ENCODE results near the gene RXRA. TPM values are rescaled to one million over a fixed set of nuclear protein-coding genes. Genes with fewer than 3 reads are reported as not detected.

RXRA gene

DNA sequence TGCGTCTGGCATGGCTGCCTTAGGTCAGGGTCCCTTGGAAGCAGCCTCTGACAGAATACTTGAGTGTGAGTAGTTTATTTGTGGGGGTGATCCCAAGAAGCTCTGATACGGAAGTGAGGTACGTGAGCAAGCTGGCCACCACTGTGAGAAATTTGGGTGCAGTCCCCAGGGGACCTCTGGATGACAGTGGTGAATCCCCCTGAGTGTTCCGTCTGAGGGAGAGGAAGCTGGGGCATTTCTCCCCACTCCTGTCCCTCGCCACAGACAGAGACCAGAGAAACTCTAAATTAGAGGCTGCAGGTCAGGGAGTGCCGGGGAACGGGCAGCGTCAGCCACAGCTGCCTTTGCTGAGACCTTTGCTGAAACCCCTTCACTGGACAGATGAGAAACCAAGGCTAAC is 159.4 kb downstream of the RXRA start:
- Histone ChIP-seq H2BK12ac (ENCODE audit: low read length in 2 of 2) (peak overlapping the region in 1 of 2 experiments; percentile 87), H3K27me3 (ENCODE audit: control insufficient read depth in 1 of 2, insufficient read depth in 1 of 2, low read length in 2 of 2) (peaks cover 2 to 4% of the 10 kb centered on the region in 2 experiments), H4K8ac (ENCODE audit: low read length) (no peak overlapping the region), H2BK5ac (ENCODE audit: low read depth, low read length, poor library complexity, severe bottlenecking) (no peak overlapping the region), H3K4me3 (ENCODE audit: insufficient read depth in 1 of 2, low read depth in 1 of 2, low read length in 2 of 2) (no peak overlapping the region), H3K18ac (ENCODE audit: low read depth in 1 of 2, low read length in 2 of 2) (peak overlapping the region in 1 of 2 experiments; percentile 14), H3K23ac (ENCODE audit: low read length in 2 of 2) (no peak overlapping the region), H3K4me1 (ENCODE audit: control insufficient read depth, insufficient read depth, low read depth, low read length) (peaks cover 10% of the 10 kb centered on the region), H2AFZ (ENCODE audit: low read depth, low read length) (no peak overlapping the region), H3K79me1 (replicated peaks; ENCODE audit: low read length, poor library complexity, severe bottlenecking) (no peaks in the 10 kb centered on the region), H2AK5ac (ENCODE audit: low read length, severe bottlenecking) (no peak overlapping the region), H3K36me3 (ENCODE audit: control insufficient read depth in 1 of 2, insufficient read depth in 2 of 2, low read depth in 1 of 2, low read length in 2 of 2) (no peaks in the 10 kb centered on the region), H3K9ac (ENCODE audit: low read length) (no peak overlapping the region), H3K4ac (ENCODE audit: low read depth in 1 of 2, low read length in 2 of 2) (no peak overlapping the region), H2BK15ac (ENCODE audit: low read depth, poor library complexity, severe bottlenecking) (no peak overlapping the region), H4K91ac (ENCODE audit: low read length) (no peak overlapping the region), H3K9me3 (ENCODE audit: control insufficient read depth, low read length) (no peaks in the 10 kb centered on the region), H3K27ac (ENCODE audit: low read length, poor library complexity, severe bottlenecking) (no peak overlapping the region), H3K14ac (ENCODE audit: low read length in 2 of 2) (peak overlapping the region in 1 of 2 experiments; percentile 27), H3K4me2 (ENCODE audit: low read length, poor library complexity, severe bottlenecking) (no peak overlapping the region), H2BK120ac (ENCODE audit: low read depth, low read length) (no peak overlapping the region)
- 97% methylated on average over 8 of the region's 8 CpGs for WGBS
- no peak for DNase-seq

DNA sequence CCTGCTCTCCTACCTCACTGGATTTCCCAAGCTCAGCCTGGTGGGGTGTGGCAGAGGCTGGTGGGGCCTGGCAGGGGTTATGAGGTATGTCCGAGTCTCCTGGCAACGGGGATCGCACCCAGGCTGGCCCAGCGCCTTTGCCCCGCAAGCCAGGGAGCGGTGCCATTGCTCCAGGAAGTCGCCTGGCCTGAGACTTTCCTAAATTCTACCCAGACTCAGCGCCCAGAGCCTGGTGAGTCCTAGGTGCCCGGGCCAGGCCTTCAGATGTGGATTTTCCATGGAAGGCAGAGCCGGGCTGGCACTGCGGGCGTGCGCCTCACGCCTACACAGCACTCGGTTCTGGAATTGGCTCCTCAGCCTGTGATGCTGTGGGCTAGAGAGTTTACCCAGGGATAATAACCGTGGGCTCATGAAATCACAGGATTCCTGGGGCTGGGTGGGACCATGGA is 159.9 kb downstream of the RXRA start:
- H2BK120ac ChIP-seq (ENCODE audit: low read depth, low read length): no peak overlapping the region
- no peaks in the 10 kb centered on the region for H3K36me3 ChIP-seq (ENCODE audit: control insufficient read depth in 1 of 2, insufficient read depth in 2 of 2, low read depth in 1 of 2, low read length in 2 of 2)
- peak overlapping the region in 1 of 2 experiments; percentile 45 for H2BK12ac ChIP-seq (ENCODE audit: low read length in 2 of 2)
- no peaks in the 10 kb centered on the region for H3K79me1 ChIP-seq (replicated peaks; ENCODE audit: low read length, poor library complexity, severe bottlenecking)
- H3K9me3 ChIP-seq (ENCODE audit: control insufficient read depth, low read length): no peaks in the 10 kb centered on the region
- H3K18ac ChIP-seq (ENCODE audit: low read depth in 1 of 2, low read length in 2 of 2): peak overlapping the region in 1 of 2 experiments; percentile 14
- H2BK5ac ChIP-seq (ENCODE audit: low read depth, low read length, poor library complexity, severe bottlenecking): no peak overlapping the region
- no peak overlapping the region for H3K23ac ChIP-seq (ENCODE audit: low read length in 2 of 2)
- H3K4me2 ChIP-seq (ENCODE audit: low read length, poor library complexity, severe bottlenecking): no peak overlapping the region
- H3K27me3 ChIP-seq (ENCODE audit: control insufficient read depth in 1 of 2, insufficient read depth in 1 of 2, low read length in 2 of 2): peaks cover 2 to 4% of the 10 kb centered on the region in 2 experiments
- peak overlapping the region; percentile 73 for H2BK15ac ChIP-seq (ENCODE audit: low read depth, poor library complexity, severe bottlenecking)
- no peak overlapping the region for H3K27ac ChIP-seq (ENCODE audit: low read length, poor library complexity, severe bottlenecking)
- no peak overlapping the region for H2AK5ac ChIP-seq (ENCODE audit: low read length, severe bottlenecking)
- no peak overlapping the region for H2AFZ ChIP-seq (ENCODE audit: low read depth, low read length)
- H4K91ac ChIP-seq (ENCODE audit: low read length): no peak overlapping the region
- no peak overlapping the region for H4K8ac ChIP-seq (ENCODE audit: low read length)
- no peak overlapping the region for H3K4ac ChIP-seq (ENCODE audit: low read depth in 1 of 2, low read length in 2 of 2)
- no peak overlapping the region for H3K14ac ChIP-seq (ENCODE audit: low read length in 2 of 2)
- DNase-seq: no peak
- H3K4me3 ChIP-seq (ENCODE audit: insufficient read depth in 1 of 2, low read depth in 1 of 2, low read length in 2 of 2): no peak overlapping the region
- peaks cover 10% of the 10 kb centered on the region for H3K4me1 ChIP-seq (ENCODE audit: control insufficient read depth, insufficient read depth, low read depth, low read length)
- H3K9ac ChIP-seq (ENCODE audit: low read length): no peak overlapping the region
- 95% methylated on average over 16 of the region's 16 CpGs for WGBS

DNA sequence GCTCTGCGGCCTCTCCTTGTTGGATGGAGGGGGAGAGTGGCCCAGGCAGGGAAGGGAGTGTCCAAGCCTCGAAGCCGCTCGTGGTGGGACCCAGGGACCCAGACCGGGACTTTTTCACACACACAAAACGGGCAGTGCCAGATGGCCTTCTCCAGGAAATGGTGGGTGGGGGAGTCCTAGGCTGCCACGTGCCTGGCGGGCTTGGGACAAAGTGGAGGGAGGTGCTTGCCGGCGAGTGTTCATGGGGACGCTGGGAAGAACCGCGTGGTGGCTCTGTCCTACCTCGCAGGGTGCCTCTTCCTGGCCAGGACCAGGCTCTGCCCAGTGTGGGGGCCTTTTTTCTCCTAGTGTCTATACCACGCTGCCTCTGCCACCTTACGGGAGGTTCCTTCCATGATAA is 160.3 kb downstream of the RXRA start:
- no peak overlapping the region for H3K27ac ChIP-seq (ENCODE audit: low read length, poor library complexity, severe bottlenecking)
- no peak overlapping the region for H3K4me3 ChIP-seq (ENCODE audit: insufficient read depth in 1 of 2, low read depth in 1 of 2, low read length in 2 of 2)
- H3K4me1 ChIP-seq (ENCODE audit: control insufficient read depth, insufficient read depth, low read depth, low read length): peaks cover 10% of the 10 kb centered on the region
- peak overlapping the region; percentile 73 for H2BK15ac ChIP-seq (ENCODE audit: low read depth, poor library complexity, severe bottlenecking)
- H3K18ac ChIP-seq (ENCODE audit: low read depth in 1 of 2, low read length in 2 of 2): peak overlapping the region in 1 of 2 experiments; percentile 48
- peak overlapping the region; percentile 70 for H4K91ac ChIP-seq (ENCODE audit: low read length)
- H4K8ac ChIP-seq (ENCODE audit: low read length): no peak overlapping the region
- no peak overlapping the region for H2BK120ac ChIP-seq (ENCODE audit: low read depth, low read length)
- H2BK12ac ChIP-seq (ENCODE audit: low read length in 2 of 2): no peak overlapping the region
- no peak for DNase-seq
- WGBS: 96% methylated on average over 16 of the region's 16 CpGs
- H3K4me2 ChIP-seq (ENCODE audit: low read length, poor library complexity, severe bottlenecking): no peak overlapping the region
- H3K79me1 ChIP-seq (replicated peaks; ENCODE audit: low read length, poor library complexity, severe bottlenecking): no peaks in the 10 kb centered on the region
- no peak overlapping the region for H2AFZ ChIP-seq (ENCODE audit: low read depth, low read length)
- H2AK5ac ChIP-seq (ENCODE audit: low read length, severe bottlenecking): no peak overlapping the region
- H3K4ac ChIP-seq (ENCODE audit: low read depth in 1 of 2, low read length in 2 of 2): no peak overlapping the region
- no peaks in the 10 kb centered on the region for H3K36me3 ChIP-seq (ENCODE audit: control insufficient read depth in 1 of 2, insufficient read depth in 2 of 2, low read depth in 1 of 2, low read length in 2 of 2)
- H3K14ac ChIP-seq (ENCODE audit: low read length in 2 of 2): no peak overlapping the region
- H2BK5ac ChIP-seq (ENCODE audit: low read depth, low read length, poor library complexity, severe bottlenecking): no peak overlapping the region
- H3K23ac ChIP-seq (ENCODE audit: low read length in 2 of 2): no peak overlapping the region
- H3K9me3 ChIP-seq (ENCODE audit: control insufficient read depth, low read length): no peaks in the 10 kb centered on the region
- H3K27me3 ChIP-seq (ENCODE audit: control insufficient read depth in 1 of 2, insufficient read depth in 1 of 2, low read length in 2 of 2): peaks cover 2 to 4% of the 10 kb centered on the region in 2 experiments
- H3K9ac ChIP-seq (ENCODE audit: low read length): no peak overlapping the region

Small RNA genes within 50 kb of the gene (small RNA-seq; reads per million reads assigned to genes)
- gene MIR4669 (ENCODE audit: low read depth): not detected

Measured in mesenchymal stem cell (in vitro differentiated cells and primary cell).